RWPE1 (cell line): ENCODE data around the gene TBC1D19.

ENCODE experiments used
- CTCF ChIA-PET: fragments of 350-600 bp; sonication (Branson Sonifier 250); formaldehyde crosslinking; extraction: SDS; loops from one replicate; lab custom pipeline; 2021; lab: Yijun Ruan, JAX
- POLR2A ChIA-PET: fragments of 400-600 bp; formaldehyde crosslinking; extraction: SDS; loops from one replicate; lab custom pipeline; 2020; ENCODE audit warnings: antibody characterized with exemption; ENCODE audit not compliant: low non-redundant PET; lab: Yijun Ruan, JAX
- DNase-seq: peaks from one replicate; pipeline ENCODE4 v3.0.0; 2012; ENCODE audit warnings: low spot score
- H3K27ac ChIP-seq: fragments of 450-650 bp; 2 replicates; pipeline ENCODE4 v1.5.1; 2017
- CTCF ChIP-seq: fragments of 450-650 bp; conservative IDR thresholded peaks from 2 replicates; pipeline ENCODE4 v1.5.1; 2017; ENCODE audit warnings: low read depth, mild to moderate bottlenecking

TBC1D19 gene

DNA sequence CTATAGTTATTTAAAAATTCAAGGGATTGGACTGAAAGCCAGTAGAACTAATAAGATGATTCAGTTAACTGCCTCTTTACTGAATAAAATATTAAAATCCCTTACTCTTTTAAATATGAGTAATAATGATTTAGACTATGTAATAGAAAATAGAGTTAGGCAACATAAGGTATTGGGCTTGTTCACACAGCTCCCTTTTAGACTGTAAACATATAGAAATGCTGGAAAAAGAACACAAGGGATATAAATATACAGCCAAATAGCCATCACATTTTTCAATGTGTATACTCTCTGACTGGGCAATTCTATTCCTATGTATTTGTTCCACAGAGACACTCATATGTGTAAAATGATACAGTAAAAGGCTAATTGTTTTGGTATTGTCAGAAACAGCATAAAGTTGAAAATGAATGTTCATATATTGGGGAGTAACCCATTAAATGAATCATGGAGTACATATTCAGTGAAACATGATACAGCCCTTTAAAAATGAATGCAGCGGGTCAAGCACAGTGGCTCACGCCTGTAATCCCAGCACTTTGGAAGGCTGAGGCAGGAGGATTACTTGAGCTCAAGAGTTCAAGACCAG is 129.8 kb downstream of the TBC1D19 start:
- no peak overlapping the region for H3K27ac ChIP-seq
- DNase-seq, result no peak
- TF ChIP-seq CTCF, result no peak
- CTCF ChIA-PET, result no interaction called here
- POLR2A ChIA-PET, result no interaction called here

DNA sequence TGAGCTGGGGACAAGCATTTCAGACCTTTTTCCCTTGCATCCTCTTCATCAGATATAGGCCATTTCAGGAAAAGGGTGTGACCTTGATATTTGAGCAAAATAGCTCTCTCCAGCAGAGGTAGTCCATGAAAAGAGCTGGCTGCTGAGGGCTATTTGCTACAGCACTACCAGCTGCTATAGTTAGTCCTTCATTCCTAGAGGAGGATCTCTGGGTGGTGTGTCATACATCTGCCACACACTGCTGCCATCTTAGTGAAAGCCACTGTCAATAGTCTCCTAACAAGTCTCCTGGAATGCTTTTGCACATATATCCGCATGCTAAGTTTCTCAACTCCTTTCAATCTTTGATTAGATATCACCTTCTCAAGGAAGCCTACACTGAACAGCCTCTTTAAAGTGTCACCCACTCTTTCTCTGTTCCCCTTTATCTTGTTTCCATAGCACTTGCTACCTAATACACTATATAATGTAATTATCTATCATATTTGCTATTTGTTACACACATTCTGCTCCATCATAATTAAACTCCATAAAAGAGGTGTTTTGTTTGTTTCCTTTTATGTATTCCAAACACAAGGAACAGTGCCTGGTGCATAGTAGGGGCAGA is 131.9 kb downstream of the TBC1D19 start:
- H3K27ac ChIP-seq, result no peak overlapping the region
- ChIA-PET POLR2A (no interaction called here), CTCF (no interaction called here)
- no peak for DNase-seq
- TF ChIP-seq CTCF, result no peak

DNA sequence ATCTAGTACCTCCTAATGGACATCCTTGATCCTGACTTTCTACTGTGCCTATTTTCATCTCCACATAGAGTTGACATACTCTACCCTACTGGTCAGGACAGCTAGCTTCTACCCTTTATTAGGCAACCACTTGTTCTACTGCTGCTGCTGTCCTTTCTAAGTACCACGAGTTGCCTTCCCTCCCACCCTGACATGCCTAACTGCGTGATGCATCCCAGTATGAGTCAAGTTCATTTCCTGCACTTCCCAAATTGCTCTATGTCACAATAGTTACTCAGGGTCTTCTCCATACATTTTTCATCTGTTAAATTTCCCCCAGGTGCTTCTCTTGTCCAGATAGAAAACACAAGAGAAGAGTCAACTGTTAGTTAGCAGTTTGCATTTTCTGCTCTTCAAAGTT is 133.4 kb downstream of the TBC1D19 start:
- no peak overlapping the region for H3K27ac ChIP-seq
- ChIA-PET CTCF (interaction anchor here (0.6 to 0.7 kb wide), 5 partner anchors 144 to 1995 kb away, joined by 3 to 4 read pairs (median 3); no protein-coding TSS in a partner anchor), POLR2A (no interaction called here)
- TF ChIP-seq CTCF, result no peak
- peak; percentile 28 for DNase-seq

- peak; percentile 18 for DNase-seq
- H3K27ac ChIP-seq, result no peak overlapping the region
- ChIA-PET CTCF (interaction anchor here (0.6 to 1.8 kb wide), 5 partner anchors 10 to 304 kb away, joined by 3 to 8 read pairs (median 4); no protein-coding TSS in a partner anchor), POLR2A (no interaction called here)
- peak; percentile 67 for TF ChIP-seq CTCF
Measured at GRCh38 chr4:26719954-26720552, 136.2 kb downstream of the TBC1D19 start.

- no peak for DNase-seq
- ChIA-PET CTCF (interaction anchor here (0.7 kb wide), 1 partner anchor 402 kb away, joined by 3 read pairs; no protein-coding TSS in a partner anchor), POLR2A (no interaction called here)
- no peak for TF ChIP-seq CTCF
- no peak overlapping the region for H3K27ac ChIP-seq
Measured at GRCh38 chr4:26721685-26722084, 137.8 kb downstream of the TBC1D19 start.

- DNase-seq, result no peak
- H3K27ac ChIP-seq, result no peak overlapping the region
- TF ChIP-seq CTCF, result no peak
- ChIA-PET CTCF (interaction anchor here (1.7 kb wide), 1 partner anchor 736 kb away, joined by 7 read pairs; no protein-coding TSS in a partner anchor), POLR2A (no interaction called here)
Measured at GRCh38 chr4:26723216-26723615, 139.3 kb downstream of the TBC1D19 start.
